Body of pancreas (tissue), 4 donors: ENCODE data around the gene ROMO1.
"Not testable (repeated sequence)": the region's sequence is repeated elsewhere in the genome, so short reads cannot be mapped to it uniquely, and the experiment has no call there.

Source experiments
- CTCF ChIP-seq, 7 experiments: fragments of 450-650 bp in 4 of 7; fragments of 200-600 bp in 3 of 7; sonication (generic) in 3 of 7; IDR thresholded peaks; one replicate each; pipeline ENCODE4 v1.5.1; 2016 to 2019; ENCODE audit warnings: antibody characterized with exemption in 7 of 7
- POLR2A ChIP-seq, 3 donors: fragments of 450-650 bp; IDR thresholded peaks; one replicate each; pipeline ENCODE4 v1.6.1; 2016; ENCODE audit warnings: antibody characterized with exemption in 3 of 3, mild to moderate bottlenecking in 2 of 3

GRCh38 chr20:35705894-35706293 is 6.7 kb downstream of the ROMO1 start:
- TF ChIP-seq CTCF, POLR2A (IDR thresholded peaks at IDR 0.05): not testable (repeated sequence)
